M059J (cell line): ENCODE data around the gene MAP3K3. TPM values are rescaled to one million over a fixed set of nuclear protein-coding genes. Genes with fewer than 3 reads are reported as not detected.
A peak's percentile ranks its signal among the peaks of the same experiment; 100 is the strongest.

Source experiments
- DNase-seq: peaks from one replicate; pipeline ENCODE4 v3.0.0-alpha.2; 2012; ENCODE audit warnings: low read depth
- total RNA-seq: library from RNA; depleted of rRNA; stranded (reverse); fragments of >200 nt; shearing (Covaris generic); gene quantifications from 2 replicates; pipeline ENCODE4 v1.2.3, GENCODE V29; 2014

Gene MAP3K3
- total RNA-seq, 1 experiment from 2014 or later = 24.0 TPM

DNA sequence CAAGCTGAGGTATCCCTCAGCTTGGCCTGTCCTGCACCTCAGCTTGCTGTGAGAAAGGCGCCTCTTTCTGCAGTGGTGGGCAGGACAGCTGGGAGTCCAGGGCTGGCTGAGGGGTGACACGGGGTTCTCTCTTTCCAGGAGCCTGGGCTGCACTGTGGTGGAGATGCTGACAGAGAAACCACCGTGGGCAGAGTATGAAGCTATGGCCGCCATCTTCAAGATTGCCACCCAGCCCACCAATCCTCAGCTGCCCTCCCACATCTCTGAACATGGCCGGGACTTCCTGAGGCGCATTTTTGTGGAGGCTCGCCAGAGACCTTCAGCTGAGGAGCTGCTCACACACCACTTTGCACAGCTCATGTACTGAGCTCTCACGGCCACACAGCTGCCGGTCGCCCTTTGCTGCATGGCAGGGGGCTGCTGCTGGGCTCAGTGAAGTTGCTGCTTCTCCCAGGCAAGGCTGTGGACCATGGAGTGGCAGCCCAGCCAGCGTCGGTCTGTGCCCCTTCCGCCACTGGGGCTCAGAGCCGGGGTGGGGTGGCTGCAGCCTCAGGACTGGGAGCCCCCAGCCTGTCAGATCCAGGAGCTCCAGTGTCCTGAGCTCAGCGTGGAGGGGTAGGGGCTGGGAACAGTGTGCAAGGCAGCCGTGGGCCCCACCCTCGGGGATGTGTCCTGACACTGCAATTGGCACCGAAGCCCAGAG lies 71.3 kb downstream of the MAP3K3 start:
- DNase-seq = no peak

DNA sequence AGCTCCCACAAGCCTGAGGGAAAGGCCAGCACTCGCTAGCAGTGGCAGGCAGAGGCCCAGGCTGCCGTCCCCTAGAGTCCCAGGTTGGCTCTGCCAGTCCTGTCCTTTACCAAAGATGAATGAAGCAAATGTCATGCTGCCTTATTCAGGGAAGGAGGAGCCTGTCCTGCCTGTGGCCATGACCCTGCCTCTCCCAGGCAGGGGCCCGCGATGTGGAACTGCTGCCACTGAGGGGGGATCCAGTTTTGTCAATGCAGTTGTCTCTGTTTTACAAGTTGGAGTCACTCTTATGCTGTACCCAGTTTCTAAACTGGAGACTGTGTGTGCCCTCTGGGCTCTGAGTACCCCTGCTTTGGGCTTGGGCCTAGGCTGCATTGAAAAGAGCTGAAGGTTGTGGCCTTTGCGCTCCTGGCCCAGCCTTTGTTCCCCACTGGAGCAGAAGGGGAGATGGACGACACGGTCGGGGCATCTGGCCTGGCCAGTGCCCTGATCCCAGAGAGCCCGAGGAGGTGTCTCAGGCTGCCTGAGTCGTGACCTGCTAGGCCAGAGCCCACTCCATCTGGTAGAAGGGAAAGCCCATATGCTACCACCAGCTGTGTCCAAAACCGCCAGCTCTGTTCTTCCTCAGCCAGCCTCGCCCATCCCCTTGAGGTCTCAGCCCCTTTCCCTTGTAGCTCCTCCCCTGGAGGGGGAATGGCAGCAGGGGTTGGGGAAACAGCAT lies 72.2 kb downstream of the MAP3K3 start:
- DNase-seq = no peak

DNA sequence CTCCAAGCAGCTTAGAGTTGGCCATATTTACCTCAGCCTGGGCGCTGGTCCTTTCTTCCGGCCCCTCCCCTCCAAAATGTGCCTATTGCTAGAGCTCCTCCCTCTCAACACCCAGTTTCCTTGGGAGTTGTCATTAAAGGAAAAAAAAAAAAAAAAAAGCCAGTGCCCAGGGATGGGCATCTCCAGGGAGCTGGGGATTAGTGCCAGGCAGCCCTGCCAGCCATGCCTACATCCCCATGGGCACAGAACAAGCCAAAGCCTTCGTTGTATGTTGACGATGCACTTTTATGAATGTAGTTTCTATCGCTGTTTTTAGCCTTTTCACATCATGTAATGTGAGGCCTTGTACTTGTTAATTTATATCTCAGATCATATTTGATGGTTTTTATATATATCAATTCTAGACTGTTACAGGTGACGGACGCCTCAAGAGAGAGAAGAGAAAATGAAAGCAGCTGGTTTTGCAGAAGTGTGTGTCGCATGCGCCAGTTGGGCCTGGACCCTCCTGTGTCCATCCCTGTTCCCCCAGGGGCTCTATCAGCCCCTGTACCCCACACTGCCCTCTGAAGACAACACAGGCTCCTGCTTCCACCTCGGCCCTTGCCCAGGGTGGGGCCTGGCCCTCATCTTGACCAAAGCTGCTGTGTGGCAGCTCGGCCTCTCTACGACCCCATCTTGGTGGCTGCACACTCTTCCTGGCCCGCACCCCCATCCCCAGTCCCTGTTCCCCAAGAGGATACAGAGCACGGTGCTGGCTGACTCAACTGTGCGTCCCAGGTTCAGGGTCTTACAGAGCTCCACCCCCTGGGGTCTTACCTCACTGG lies 72.9 kb downstream of the MAP3K3 start:
- no peak for DNase-seq

DNA sequence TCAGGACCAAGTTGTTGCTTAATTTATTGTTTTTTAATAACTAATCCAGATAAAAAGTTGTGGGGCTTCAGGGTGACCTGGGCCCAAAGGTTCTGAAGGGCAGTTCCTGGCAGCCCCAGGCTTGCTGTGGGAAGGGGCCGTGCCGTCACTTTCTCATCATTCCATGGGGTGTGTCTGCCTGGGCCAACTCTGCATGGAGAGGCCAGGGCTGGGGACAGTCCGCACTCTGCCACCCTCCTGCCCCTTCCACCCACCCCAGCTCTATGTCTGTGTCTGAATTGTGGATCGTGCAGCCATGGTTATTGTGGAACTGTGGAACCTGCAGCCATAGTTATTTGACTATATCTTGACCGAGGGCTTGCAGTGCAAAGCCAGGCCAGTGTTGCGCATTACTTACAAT lies 73.7 kb downstream of the MAP3K3 start:
- DNase-seq = no peak

DNA sequence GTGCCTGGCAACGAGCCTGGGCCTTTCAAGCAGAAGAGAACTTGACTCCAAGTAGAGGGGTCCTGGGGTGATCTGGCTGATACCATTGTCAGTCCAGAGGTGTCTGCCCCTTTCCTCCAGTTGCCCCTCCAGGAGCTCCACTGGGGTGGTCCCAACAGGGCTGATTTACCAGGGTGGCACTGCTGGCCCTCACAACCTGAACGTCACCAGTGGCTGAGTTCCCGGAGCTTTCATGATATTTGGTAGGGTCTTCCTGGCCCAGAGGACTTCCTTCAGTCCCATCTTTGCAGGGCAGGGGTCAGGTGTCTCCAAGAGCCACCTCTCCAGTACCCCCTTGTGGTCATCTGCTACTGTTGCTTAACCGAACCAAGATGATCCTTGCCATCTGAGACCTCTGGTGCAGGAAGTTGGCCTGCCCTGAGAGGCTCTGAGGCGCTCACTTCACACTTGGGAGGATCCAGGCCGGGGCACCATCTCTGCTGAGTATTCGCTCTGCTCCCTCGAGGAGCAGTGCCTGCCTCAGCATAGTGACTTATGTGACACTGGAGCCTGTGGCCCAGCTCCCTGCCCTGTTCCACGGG lies 74.3 kb downstream of the MAP3K3 start:
- peak; percentile 55 for DNase-seq

DNA sequence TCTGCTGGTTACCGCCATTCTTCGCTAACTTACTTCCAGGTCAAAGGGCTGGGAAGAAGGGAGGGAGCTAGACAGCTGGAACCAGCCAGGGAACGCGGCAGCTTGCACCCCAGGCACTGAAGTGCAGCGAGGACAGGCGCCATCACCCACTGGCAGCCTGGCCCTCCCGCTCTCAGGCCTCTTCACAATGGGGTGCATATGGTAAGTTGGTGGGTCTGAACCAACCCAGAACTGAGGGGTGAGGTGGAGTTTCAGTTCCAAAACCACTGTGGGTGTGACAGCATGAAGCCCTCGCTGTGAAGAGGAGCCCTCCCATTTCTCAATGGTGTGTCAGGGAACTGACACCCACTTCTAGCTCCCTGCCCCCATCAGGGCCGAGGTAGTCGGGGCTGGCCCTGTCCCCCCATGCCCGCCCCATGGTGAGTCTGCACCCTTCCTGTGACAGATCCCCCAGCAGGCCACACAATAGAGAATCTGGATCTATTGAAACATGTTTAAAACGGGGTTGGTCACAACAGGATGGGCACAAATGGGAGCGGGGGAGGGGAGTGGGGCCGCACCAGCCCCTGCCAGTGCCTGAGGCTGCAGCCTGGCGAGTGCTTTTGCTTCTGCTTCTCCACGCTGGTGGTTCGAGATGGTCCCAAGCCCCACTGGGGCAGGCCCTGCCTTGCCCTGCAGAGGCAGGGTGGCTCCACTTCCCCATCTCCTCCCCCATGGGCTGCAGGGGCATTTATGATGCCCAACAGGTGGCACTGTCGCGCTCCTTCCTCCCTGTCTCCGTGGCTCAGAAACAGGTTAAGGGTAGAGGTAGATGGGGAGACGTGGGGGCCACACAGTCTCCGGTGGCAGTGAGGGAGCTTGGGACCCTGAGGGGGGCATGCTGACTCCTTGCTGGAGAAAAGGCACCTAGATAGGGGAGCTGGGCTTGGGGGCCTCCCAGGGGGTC lies 75.4 kb downstream of the MAP3K3 start:
- DNase-seq = peak; percentile 34

DNA sequence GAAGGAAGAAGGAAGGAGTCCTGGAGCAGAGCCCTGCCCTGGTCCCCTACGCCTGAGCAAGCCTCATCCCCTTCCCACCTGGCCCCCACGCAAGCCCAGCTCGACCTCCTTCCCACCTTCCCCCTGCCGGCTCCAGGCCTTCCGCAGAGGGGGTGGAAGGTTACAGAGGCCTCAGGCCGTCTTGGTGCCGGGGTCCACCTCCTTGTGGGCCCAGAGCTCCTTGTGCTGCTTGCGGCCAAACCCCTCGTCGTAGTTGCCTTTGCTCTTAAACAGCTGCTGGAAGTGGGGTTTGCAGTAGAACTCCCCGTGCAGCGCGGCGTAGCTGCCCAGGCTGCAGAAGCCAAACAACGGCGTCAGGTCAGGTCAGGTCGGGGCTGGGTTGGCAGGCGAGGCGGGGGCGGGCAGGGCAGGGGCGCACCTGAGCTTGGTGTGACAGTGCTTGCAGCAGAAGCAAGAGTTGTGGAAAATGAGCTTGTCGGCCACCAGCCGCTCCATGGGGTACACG lies 76.2 kb downstream of the MAP3K3 start:
- DNase-seq = no peak

DNA sequence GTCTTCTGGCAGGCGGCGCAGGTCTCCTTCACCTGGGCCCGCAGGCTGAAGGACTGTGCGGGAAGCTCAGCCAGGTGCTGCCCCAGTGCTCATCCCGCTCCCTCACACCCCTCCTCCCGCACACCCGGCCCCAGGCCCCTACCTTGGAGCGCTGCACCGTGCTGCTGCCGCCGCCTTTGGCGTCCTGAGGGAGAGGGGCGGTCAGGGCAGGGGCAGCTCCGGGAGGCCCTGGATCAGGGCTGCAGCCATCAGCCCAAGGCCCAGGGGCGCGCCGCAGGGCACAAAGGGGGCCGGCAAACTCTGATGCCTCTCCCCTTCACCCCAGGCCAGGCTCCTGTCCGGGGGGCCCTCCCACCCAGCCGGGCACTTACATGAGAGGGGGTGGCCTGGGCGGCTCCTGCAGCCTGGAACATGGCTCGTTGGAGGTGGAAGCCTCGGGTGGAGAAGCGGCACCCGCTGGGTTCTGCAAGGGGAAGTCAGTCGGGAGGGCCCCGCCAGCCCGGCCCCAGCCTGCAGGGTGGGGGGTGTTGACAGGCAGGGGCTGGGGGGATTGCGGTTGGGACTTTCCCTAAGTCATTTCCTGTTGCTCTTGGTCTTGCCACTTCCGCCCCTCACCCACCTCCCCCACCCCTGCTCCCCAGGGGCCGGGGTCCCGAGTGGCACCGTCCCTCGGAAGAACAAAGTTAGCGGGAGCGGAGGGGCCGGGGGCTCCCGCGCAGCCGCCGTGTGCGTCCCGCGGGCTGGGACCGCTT lies 76.8 kb downstream of the MAP3K3 start:
- DNase-seq = no peak

DNA sequence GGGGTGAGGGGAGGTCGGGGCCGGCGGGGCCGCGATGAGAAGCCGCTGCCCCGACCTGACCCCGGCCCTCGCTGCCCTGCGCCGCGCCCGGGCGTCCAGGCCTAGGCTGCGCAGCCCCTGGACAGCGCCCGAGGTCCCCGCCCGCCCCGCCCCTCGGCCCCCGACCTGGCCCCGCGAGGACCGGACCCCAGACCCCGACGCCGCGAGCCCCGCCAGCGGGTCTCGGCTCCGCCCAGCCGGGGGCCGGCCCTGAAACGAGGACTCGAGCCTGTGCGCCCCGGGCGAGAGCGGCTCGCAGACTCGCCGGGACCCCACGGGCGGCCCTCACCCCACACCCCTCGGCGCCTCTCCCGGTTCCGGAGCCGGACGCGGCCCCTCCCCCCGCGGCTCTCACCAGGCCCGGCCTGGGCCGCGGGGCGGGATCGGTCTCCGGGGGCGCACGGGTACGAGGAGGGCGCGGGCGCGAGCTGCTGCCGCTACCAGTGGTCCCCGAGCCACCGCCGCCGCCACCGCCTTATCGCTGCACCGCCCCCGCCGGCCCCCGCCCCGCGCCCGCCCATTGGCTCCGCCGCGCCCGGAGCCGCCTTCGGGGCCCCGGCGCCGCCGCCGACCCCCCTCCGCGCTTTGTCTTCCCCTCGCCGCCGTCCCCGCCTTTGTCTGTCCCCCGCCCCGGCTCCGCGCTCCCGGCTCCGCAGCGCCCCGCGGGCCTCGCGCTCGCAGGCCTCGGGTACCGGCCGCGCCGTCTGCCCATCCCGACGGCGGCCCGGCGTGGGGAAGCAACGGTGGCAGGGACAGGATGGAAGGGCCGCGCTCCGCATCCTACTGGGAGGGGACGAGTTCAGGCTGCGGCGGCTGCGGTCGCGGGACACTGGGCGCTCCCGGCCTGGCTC lies 77.7 kb downstream of the MAP3K3 start, which contains the start of gene LIMD2:
Gene LIMD2, minus strand, starts transcription at position 488 of the 890 bp plus-strand sequence. CDS start 827 bp downstream, outside the sequence.
- peak; percentile 19 for DNase-seq

DNA sequence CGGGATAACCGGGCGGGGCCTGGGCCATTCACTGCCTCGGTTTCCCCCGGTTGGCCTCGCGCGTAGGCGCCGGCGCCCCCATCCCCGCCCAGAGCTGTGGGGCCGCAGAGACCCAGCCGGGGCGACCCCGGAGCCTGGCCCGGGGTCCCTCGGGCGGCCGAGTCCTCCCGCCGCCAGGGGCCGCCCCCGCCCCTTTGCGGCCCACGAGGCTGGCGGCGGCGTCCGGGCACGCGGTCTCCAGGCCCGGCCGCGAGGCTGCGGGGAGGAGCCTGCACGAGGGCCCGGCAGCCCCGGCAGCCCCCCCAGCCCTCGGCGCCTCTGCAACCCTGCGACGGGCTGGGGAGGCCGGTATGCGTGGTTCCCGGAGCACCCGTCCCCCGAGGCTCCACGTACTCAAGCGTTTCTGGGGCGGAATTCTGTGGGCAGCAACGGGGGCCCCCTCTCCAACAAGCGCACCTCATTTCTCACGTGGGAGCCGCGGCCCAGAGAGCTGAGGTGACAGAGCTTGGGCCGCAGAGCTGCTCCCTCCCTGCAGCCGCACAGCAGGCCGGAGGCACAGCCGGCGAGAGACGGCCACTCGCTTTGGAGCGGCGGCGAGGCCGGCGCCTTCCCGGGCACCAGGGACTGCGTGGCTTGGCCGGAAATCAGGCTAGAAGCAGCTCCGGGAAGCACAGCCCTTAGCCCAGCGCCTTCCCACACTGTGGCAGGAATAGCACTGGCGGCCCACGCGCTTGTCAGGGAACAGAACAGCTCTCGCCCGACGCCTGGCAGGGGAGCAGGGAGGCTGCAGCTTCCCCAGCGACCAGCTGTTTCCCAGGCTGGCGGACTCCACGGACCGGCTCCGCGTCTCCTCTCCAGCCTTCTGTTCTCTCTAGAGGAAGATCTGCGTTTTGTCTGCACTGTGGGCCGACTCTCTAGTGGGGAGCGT lies 78.6 kb downstream of the MAP3K3 start:
- DNase-seq = no peak

DNA sequence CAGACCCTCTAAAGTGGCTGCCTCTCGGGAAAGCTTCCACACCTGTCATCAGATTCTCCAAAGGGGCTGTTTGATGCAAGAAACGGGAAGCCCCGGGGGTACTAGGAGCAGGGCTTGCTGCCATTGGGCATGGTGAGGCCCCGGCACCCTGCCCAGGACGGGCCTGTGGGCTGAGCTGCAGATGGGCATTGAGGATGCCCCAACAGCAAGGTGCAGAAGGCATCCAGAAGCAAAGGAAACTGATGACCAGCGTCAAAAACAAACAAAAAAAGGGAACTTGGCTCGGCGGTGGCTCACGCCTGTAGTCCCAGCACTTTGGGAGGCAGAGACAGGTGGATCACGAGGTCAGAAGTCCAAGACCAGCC lies 79.2 kb downstream of the MAP3K3 start:
- DNase-seq = no peak

DNA sequence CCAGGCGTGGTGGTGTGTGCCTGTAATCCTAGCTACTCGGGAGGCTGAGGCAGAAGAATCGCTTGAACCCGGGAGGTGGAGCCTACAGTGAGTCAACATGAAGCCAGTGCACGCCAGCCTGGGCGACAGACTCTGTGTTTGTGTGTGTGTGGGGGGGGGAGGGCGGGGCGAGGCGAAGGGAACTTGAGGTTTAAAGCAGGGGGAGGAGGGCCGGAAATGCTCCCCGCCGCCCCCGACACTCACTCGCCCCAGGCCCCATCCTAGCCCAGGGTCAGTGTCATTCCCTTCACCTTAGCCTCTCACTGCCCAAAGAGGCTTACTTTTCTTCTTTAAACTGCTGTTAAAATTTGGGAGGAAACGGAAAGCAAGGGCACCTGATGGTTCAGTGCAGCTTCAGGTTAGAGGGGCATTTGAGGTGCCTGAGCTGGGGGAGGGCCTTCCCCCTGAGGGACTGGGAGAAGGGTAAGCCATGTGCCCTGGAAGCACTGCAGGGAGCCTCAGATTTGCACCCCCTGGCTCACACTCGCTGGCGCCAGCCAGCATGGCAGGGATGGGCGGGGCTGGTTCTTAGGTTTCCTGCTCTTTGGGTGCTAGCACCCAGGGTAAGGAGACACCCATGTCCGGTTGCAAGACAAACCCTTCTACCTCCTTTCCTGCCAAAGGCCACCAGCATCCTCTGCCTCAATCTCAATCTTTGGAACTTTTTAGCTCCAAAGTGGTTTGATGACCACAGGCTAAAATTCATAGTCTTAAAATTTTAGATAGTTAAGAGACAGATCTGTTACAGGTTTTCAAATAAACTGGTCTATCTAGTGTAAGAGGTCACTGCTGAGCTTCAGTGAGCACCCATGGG lies 79.9 kb downstream of the MAP3K3 start:
- no peak for DNase-seq

DNA sequence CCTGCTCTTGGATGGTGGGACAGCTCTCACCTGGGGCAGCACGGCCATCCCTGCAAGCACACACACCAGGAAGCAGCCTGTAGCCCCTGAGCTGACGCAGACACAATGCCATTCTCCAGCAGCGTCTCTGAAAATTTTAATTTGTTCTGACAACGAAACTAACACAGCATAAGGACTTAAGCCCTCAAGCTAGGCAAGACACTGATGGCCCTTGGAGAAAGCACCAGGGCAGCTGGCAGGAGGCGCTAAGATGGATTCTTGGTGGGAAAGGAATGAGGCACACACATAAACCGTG lies 80.5 kb downstream of the MAP3K3 start:
- no peak for DNase-seq

DNA sequence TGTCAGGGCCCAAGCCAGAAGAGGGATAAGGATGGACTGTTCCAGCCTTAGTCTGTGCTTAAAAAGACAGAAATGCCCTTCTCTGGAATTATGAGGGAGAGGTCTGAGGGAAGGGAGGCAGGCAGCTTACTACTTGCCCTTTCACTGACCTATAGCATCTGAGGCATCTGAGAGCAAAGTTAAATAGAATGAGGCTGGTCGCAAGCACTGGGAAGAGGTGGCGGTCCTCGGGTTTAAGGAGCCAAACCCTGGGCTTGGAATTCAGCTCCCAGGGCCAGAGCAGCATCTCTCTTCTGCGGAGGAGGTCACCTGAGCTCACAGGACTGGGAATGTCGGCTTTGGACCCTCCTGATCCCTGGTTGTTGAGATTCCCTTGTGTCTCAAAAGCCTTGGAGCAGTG lies 80.8 kb downstream of the MAP3K3 start:
- DNase-seq = no peak

DNA sequence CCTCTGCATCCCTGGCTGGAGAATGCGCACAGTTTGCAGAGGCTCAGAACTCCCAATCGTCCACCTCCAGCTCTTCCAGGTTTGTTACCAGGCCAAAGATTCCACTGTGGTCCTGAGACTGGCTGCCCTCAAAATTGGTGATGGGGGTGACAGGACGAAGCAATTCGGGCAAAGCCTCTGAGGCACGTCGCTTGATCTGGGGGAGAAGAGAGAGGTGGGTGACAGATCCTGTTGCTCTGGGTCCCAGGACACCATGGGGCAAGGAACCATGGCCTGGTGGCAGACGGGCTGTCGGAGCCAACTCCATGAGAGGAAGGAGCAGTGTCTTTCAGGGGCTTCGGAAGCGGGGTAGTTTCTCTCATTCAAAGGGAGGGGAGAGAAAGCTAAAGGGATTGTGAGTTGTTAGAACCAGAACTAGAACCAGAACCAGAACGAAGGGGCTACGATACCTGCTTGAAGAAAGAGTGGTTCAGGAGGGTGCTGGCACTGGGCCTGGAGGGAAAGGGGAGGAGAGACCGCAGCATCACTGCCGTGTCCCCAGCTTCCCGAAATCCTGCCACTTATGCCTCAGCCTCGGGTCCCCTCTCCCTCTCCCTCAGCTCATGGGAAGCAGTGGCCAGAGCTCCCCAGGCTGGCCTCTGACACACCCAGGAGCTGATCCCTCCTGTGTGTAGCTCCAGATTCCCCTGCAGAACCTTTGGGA lies 81.5 kb downstream of the MAP3K3 start:
- no peak for DNase-seq

DNA sequence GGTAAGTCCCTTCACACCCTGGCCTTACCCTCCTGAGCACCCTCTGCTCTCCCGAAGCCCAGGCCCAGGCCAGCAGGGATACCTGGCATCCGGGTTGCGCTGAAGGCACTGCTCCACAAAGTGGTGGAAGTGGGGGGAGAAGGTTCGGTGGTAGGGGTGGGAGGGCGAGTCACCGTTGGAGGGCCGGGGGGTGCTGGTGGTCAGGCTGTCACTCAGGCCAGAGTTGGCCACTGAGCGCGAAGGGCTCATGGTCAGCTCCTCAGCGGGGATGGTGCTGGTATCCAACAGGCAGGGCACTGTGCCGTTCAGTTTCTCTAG lies 82.0 kb downstream of the MAP3K3 start:
- no peak for DNase-seq

DNA sequence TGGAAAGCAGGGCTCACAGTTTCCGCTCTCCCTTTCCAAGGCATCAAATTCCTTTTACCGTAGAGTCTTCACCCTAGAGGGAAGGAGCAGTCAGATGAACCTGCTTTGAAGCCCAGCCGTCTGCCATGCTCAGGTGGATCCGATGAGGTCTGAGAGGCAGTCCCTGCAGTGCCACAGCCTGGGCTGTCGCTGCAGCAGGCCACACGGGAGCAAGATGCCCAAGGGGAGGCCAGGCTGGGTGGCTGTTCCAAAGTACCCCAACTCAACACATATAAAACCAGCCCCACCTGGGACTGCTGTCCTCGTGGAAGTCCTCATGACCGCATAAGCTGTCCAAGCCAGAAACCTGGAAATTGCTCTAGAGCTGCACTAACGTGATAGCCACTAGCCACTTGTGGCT lies 82.6 kb downstream of the MAP3K3 start:
- DNase-seq = no peak
